NCI-H446 (cell line): ENCODE measurements around the gene SLC2A11.

ENCODE experiments used
- DNase-seq, 2 experiments: peaks; one replicate each; lab custom pipeline; 2025; lab: John Stamatoyannopoulos, UW

The SLC2A11 gene

GRCh38 chr22:23857606-23858483, at the start of gene SLC2A11:
Gene SLC2A11, plus strand, starts transcription at chr22:23857875. Its CDS starts 125 bp downstream, at chr22:23858000.
- peak; percentile 97 to 99 for DNase-seq

GRCh38 chr22:23812378-23812777, 45.3 kb upstream of the SLC2A11 start:
- no peak for DNase-seq

GRCh38 chr22:23815541-23816155, 42.0 kb upstream of the SLC2A11 start:
- no peak for DNase-seq

GRCh38 chr22:23816156-23816976, 41.3 kb upstream of the SLC2A11 start:
- peak; percentile 21 to 86 for DNase-seq

- DNase-seq = no peak
Measured at GRCh38 chr22:23817146-23817545, 40.5 kb upstream of the SLC2A11 start.

GRCh38 chr22:23818541-23818940, 39.1 kb upstream of the SLC2A11 start:
- no peak for DNase-seq

GRCh38 chr22:23820748-23821211, 36.9 kb upstream of the SLC2A11 start:
- no peak for DNase-seq

GRCh38 chr22:23822101-23822671, 35.5 kb upstream of the SLC2A11 start:
- peak in 1 of 2 experiments; percentile 64 for DNase-seq

GRCh38 chr22:23823331-23823791, 34.3 kb upstream of the SLC2A11 start:
- DNase-seq = peak in 1 of 2 experiments; percentile 23

- no peak for DNase-seq
Measured at GRCh38 chr22:23824476-23825245, 33.0 kb upstream of the SLC2A11 start.

GRCh38 chr22:23825246-23825905, 32.3 kb upstream of the SLC2A11 start:
- DNase-seq = no peak

- DNase-seq = no peak
Measured at GRCh38 chr22:23826510-23827350, 30.9 kb upstream of the SLC2A11 start.

- no peak for DNase-seq
Measured at GRCh38 chr22:23827351-23827995, 30.2 kb upstream of the SLC2A11 start.

- no peak for DNase-seq
Measured at GRCh38 chr22:23828800-23829680, 28.6 kb upstream of the SLC2A11 start.

- DNase-seq = no peak
Measured at GRCh38 chr22:23829845-23830372, 27.8 kb upstream of the SLC2A11 start.

GRCh38 chr22:23831261-23831660, 26.4 kb upstream of the SLC2A11 start:
- DNase-seq = no peak

- no peak for DNase-seq
Measured at GRCh38 chr22:23831781-23832180, 25.9 kb upstream of the SLC2A11 start.
